HCT116 (cell line): Measurements from ENCODE around the gene HACD4. TPM values are rescaled to one million over a fixed set of nuclear protein-coding genes. Genes with fewer than 3 reads are reported as not detected.

ENCODE experiments used
- ATAC-seq: fragments of 200-7000 bp; cut with Tn5 transposase; 2 replicates; pipeline ENCODE4 v1.9.1; 2020; ENCODE audit warnings: mild to moderate bottlenecking, moderate library complexity
- BruUV-seq: library from RNA; stranded (reverse); fragments of 400-500 nt; replicated peaks from 2 replicates; lab custom pipeline; 2021; lab: Mats Ljungman, UMichigan
- CTCF ChIA-PET: fragments of 300-600 bp; sonication (Branson Sonifier 250); formaldehyde crosslinking; loops from one replicate; lab custom pipeline; 2021; ENCODE audit warnings: antibody characterized with exemption; lab: Charles Lee
- POLR2A ChIA-PET: fragments of 300-600, 350-600 bp; sonication (Branson Sonifier 250); formaldehyde crosslinking; loops from one replicate; lab custom pipeline; 2021; ENCODE audit warnings: antibody characterized with exemption; lab: Charles Lee
- RAD21 ChIA-PET, 2 experiments: fragments of 300-600 bp; sonication (Branson Sonifier 250); formaldehyde crosslinking; loops; one replicate each; lab custom pipeline; 2023; ENCODE audit warnings: low total read pairs in 2 of 2; ENCODE audit not compliant: uncharacterized antibody in 2 of 2, unreplicated experiment in 2 of 2, low non-redundant PET in 1 of 2; lab: Charles Lee
- DNase-seq: peaks from one replicate; pipeline ENCODE4 v3.0.0-alpha.2; 2010; ENCODE audit warnings: low read depth, low spot score
- H2AFZ ChIP-seq: fragments of 200-600 bp; shearing (Covaris generic), sonication (generic); 2 replicates; pipeline ENCODE4 v1.6.1; 2017; ENCODE audit warnings: low read depth, mixed run types, mixed read lengths, antibody characterized with exemption, low read length; ENCODE audit not compliant: poor library complexity, severe bottlenecking
- H3K27ac ChIP-seq: 2 replicates; pipeline ENCODE4 v1.5.1; 2012; ENCODE audit warnings: low read depth, low read length
- H3K27me3 ChIP-seq: fragments of 200-600 bp; sonication (generic); 2 replicates; pipeline ENCODE4 v1.6.1; 2016; ENCODE audit warnings: mixed run types, low read length, mixed read lengths; ENCODE audit not compliant: insufficient read depth
- H3K36me3 ChIP-seq, 2 experiments: fragments of 200-500 bp in 1 of 2; fragments of 200-600 bp in 1 of 2; sonication (Bioruptor generic) in 1 of 2; sonication (generic) in 1 of 2; 2 replicates each; pipeline versions ENCODE4 v1.5.1 to v1.6.1; 2014 to 2016; ENCODE audit warnings: low read length in 2 of 2, inconsistent platforms in 1 of 2, mixed read lengths in 1 of 2, mixed run types in 1 of 2; ENCODE audit not compliant: insufficient read depth in 2 of 2, control insufficient read depth in 1 of 2
- H3K4me1 ChIP-seq, 2 experiments: fragments of 200-600 bp in 1 of 2; sonication (generic) in 1 of 2; 2 replicates each; pipeline versions ENCODE4 v1.5.1 to v1.6.1; 2012 to 2017; ENCODE audit warnings: low read length in 2 of 2, inconsistent platforms in 1 of 2, mild to moderate bottlenecking in 1 of 2, mixed read lengths in 1 of 2, mixed run types in 1 of 2, moderate library complexity in 1 of 2; ENCODE audit not compliant: insufficient read depth in 2 of 2, control insufficient read depth in 1 of 2
- H3K4me2 ChIP-seq: fragments of 200-600 bp; sonication (generic); 2 replicates; pipeline ENCODE4 v1.6.1; 2017; ENCODE audit warnings: mixed run types, low read length, mixed read lengths
- H3K4me3 ChIP-seq, 2 experiments: fragments of 200-600 bp in 1 of 2; sonication (generic) in 1 of 2; replicated peaks in 1 of 2; 2 replicates each; pipeline ENCODE4 v1.5.1; 2011 to 2016; ENCODE audit warnings: low read length in 2 of 2, control low read depth in 1 of 2, low read depth in 1 of 2, mild to moderate bottlenecking in 1 of 2, mixed read lengths in 1 of 2, mixed run types in 1 of 2
- H3K79me2 ChIP-seq: fragments of 200-600 bp; sonication (generic); 2 replicates; pipeline ENCODE4 v1.6.1; 2017; ENCODE audit warnings: mild to moderate bottlenecking, mixed run types, low read length, moderate library complexity, mixed read lengths; ENCODE audit not compliant: insufficient read depth
- H3K9ac ChIP-seq: fragments of 200-600 bp; sonication (generic); 2 replicates; pipeline ENCODE4 v1.6.1; 2016; ENCODE audit warnings: low read length, mixed read lengths
- H3K9me2 ChIP-seq: fragments of 200-600 bp; sonication (generic), shearing (Covaris generic); 2 replicates; pipeline ENCODE4 v1.6.1; 2017; ENCODE audit warnings: mixed run types, mild to moderate bottlenecking, moderate library complexity; ENCODE audit not compliant: insufficient read depth
- H3K9me3 ChIP-seq, 2 experiments: fragments of 200-500 bp in 1 of 2; fragments of 200-600 bp in 1 of 2; sonication (Bioruptor generic) in 1 of 2; sonication (generic) in 1 of 2; 2 replicates each; pipeline ENCODE4 v1.6.1; 2014 to 2017; ENCODE audit warnings: low read length in 2 of 2, mixed read lengths in 2 of 2, inconsistent platforms in 1 of 2, low read depth in 1 of 2, mild to moderate bottlenecking in 1 of 2, mixed run types in 1 of 2, moderate library complexity in 1 of 2; ENCODE audit not compliant: control insufficient read depth in 1 of 2, insufficient read depth in 1 of 2
- H4K20me1 ChIP-seq: fragments of 200-600 bp; sonication (generic), shearing (Covaris generic); 2 replicates; pipeline ENCODE4 v1.6.1; 2017; ENCODE audit warnings: mixed run types, mild to moderate bottlenecking, moderate library complexity; ENCODE audit not compliant: insufficient read depth
- EGR1 ChIP-seq: IDR thresholded peaks from 2 replicates; pipeline ENCODE4 v1.6.1; 2012; ENCODE audit warnings: low read depth
- ELF1 ChIP-seq: IDR thresholded peaks from 2 replicates; pipeline ENCODE4 v1.6.1; 2012; ENCODE audit warnings: low read depth, borderline replicate concordance
- EZH2 ChIP-seq: fragments of 200-600 bp; sonication (generic); IDR thresholded peaks from 2 replicates; pipeline ENCODE4 v1.6.1; 2017; ENCODE audit warnings: antibody characterized with exemption, mixed run types
- EZH2phosphoT487 ChIP-seq: fragments of 200-600 bp; IDR thresholded peaks from 2 replicates; pipeline ENCODE4 v1.6.1; 2018; ENCODE audit warnings: antibody characterized with exemption, borderline replicate concordance
- MAX ChIP-seq: IDR thresholded peaks from 2 replicates; pipeline ENCODE4 v1.6.1; 2012
- POLR2AphosphoS5 ChIP-seq: IDR thresholded peaks from 2 replicates; pipeline ENCODE4 v1.6.1; 2011; ENCODE audit warnings: mild to moderate bottlenecking, low read depth, low read length, moderate library complexity
- SIN3A ChIP-seq: IDR thresholded peaks from 2 replicates; pipeline ENCODE4 v1.6.1; 2012; ENCODE audit warnings: low read depth
- SP1 ChIP-seq: IDR thresholded peaks from 2 replicates; pipeline ENCODE4 v1.6.1; 2012; ENCODE audit warnings: low read depth
- TCF7L2 ChIP-seq: IDR thresholded peaks from 2 replicates; pipeline ENCODE4 v1.7.0; 2011; ENCODE audit warnings: borderline replicate concordance, inconsistent platforms; ENCODE audit not compliant: insufficient read depth, insufficient read length; ENCODE audit errors: extremely low read depth
- ZNF274 ChIP-seq: fragments of 200-500 bp; sonication (Bioruptor generic); IDR thresholded peaks from 2 replicates; pipeline ENCODE4 v1.6.1; 2014; ENCODE audit warnings: mild to moderate bottlenecking, low read depth, low read length, inconsistent platforms
- intact Hi-C: fragments of 100-400 bp; cut with micrococcal nuclease; formaldehyde crosslinking; loops from 2 replicates; pipeline ENCODE4 v1.10.0; 2022
- total RNA-seq: library from RNA; stranded (reverse); gene quantifications from one replicate; pipeline ENCODE4 v1.2.1, GENCODE V29; 2021; ENCODE audit not compliant: unreplicated experiment
- TF ChIP-seq, protein P1 (sequence below), 3 experiments: fragments of 200-600 bp in 1 of 3; sonication (generic) in 1 of 3; IDR thresholded peaks in 2 of 3; conservative IDR thresholded peaks in 1 of 3; 2 replicates each; pipeline ENCODE4 v1.5.1; 2012 to 2017; ENCODE audit warnings: low read depth in 2 of 3, low read length in 2 of 3, antibody characterized with exemption in 1 of 3, borderline replicate concordance in 1 of 3, control low read depth in 1 of 3, mild to moderate bottlenecking in 1 of 3, mixed read lengths in 1 of 3, mixed run types in 1 of 3, moderate library complexity in 1 of 3; ENCODE audit not compliant: insufficient read depth in 1 of 3

The HACD4 gene
- total RNA-seq, 1 experiment from 2014 or later, result not detected

DNA sequence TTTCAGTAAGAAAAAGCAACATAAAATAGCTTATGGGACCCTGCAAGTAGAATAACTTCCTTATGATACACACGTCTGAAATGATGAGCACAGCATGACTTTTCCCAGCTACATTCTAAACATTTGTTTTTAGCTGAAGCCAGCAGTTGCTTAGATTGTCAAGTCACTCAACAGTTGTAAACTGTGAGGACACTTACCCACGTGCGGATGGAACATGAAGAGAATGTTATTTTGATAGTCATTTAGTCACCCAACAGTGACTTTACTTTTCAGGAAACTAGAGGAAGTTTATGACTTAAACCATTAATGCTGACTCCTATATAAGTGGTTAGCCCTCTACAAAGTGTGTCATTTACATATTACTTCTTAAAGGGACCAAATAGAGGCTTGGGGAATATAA, 3.0 kb downstream of the HACD4 start:
- no TSS peak for BruUV-seq
- no peaks in the 10 kb centered on the region for H3K4me1 ChIP-seq
- H3K4me3 ChIP-seq, result no peak overlapping the region
- H3K4me2 ChIP-seq, result no peak overlapping the region
- no peaks in the 10 kb centered on the region for H3K36me3 ChIP-seq
- H2AFZ ChIP-seq, result no peak overlapping the region
- no peak for ATAC-seq
- H3K9me2 ChIP-seq, result no peaks in the 10 kb centered on the region
- ChIA-PET RAD21 (no interaction called here), POLR2A (no interaction called here)
- TF ChIP-seq, protein P1, sequence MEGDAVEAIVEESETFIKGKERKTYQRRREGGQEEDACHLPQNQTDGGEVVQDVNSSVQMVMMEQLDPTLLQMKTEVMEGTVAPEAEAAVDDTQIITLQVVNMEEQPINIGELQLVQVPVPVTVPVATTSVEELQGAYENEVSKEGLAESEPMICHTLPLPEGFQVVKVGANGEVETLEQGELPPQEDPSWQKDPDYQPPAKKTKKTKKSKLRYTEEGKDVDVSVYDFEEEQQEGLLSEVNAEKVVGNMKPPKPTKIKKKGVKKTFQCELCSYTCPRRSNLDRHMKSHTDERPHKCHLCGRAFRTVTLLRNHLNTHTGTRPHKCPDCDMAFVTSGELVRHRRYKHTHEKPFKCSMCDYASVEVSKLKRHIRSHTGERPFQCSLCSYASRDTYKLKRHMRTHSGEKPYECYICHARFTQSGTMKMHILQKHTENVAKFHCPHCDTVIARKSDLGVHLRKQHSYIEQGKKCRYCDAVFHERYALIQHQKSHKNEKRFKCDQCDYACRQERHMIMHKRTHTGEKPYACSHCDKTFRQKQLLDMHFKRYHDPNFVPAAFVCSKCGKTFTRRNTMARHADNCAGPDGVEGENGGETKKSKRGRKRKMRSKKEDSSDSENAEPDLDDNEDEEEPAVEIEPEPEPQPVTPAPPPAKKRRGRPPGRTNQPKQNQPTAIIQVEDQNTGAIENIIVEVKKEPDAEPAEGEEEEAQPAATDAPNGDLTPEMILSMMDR (IDR thresholded peaks at IDR 0.05 in 2 of 3, conservative IDR thresholded peaks at IDR 0.05 in 1 of 3; ENCODE audit: borderline replicate concordance in 1 of 3, insufficient read depth in 1 of 3, low read depth in 2 of 3, low read length in 2 of 3), result no peak
- TF ChIP-seq SP1 (no peak), POLR2AphosphoS5 (no peak), SIN3A (no peak), ELF1 (no peak), EZH2 (no peak), MAX (no peak), ZNF274 (no peak), TCF7L2 (no peak), EGR1 (no peak), EZH2phosphoT487 (no peak)
- TF ChIP-seq, all 23 proteins: peak for 0
- no peaks in the 10 kb centered on the region for H3K27me3 ChIP-seq
- no peaks in the 10 kb centered on the region for H3K9me3 ChIP-seq
- CTCF ChIA-PET, result no interaction called here
- H4K20me1 ChIP-seq, result no peaks in the 10 kb centered on the region
- no peak for DNase-seq
- no peak overlapping the region for H3K27ac ChIP-seq
- H3K79me2 ChIP-seq, result no peaks in the 10 kb centered on the region
- no peak overlapping the region for H3K9ac ChIP-seq
- intact Hi-C loops, result no loop called here
